HG02870 (cell line): ENCODE results near the gene ELK3.

ENCODE experiments used
- ATAC-seq: cut with Tn5 transposase; IDR thresholded peaks from one replicate; pipeline ENCODE4 v1.9.1; 2021; ENCODE audit warnings: mild to moderate bottlenecking, moderate library complexity; ENCODE audit not compliant: unreplicated experiment

The ELK3 gene

GRCh38 chr12:96187956-96188355 lies 6.2 kb upstream of the ELK3 start:
- ATAC-seq: no peak

- ATAC-seq: no peak
These were observed 4.4 kb upstream of the ELK3 start for GRCh38 chr12:96189781-96190180.

GRCh38 chr12:96190413-96191108 lies 3.6 kb upstream of the ELK3 start:
- ATAC-seq: no peak

- no peak for ATAC-seq
These were observed 1.1 kb upstream of the ELK3 start for GRCh38 chr12:96192926-96193573.

GRCh38 chr12:96194576-96194889 lies 358 bp downstream of the ELK3 start:
- no peak for ATAC-seq

- ATAC-seq: peak; percentile 75
These were observed 1.0 kb downstream of the ELK3 start for GRCh38 chr12:96194971-96195844.

- no peak for ATAC-seq
These were observed 1.8 kb downstream of the ELK3 start for GRCh38 chr12:96195845-96196451.

GRCh38 chr12:96196781-96197180 lies 2.6 kb downstream of the ELK3 start:
- ATAC-seq: no peak

- ATAC-seq: no peak
These were observed 3.5 kb downstream of the ELK3 start for GRCh38 chr12:96197503-96198272.

GRCh38 chr12:96198965-96199364 lies 4.8 kb downstream of the ELK3 start:
- ATAC-seq: no peak

GRCh38 chr12:96199464-96199863 lies 5.3 kb downstream of the ELK3 start:
- no peak for ATAC-seq

- ATAC-seq: no peak
These were observed 7.4 kb downstream of the ELK3 start for GRCh38 chr12:96201272-96202227.

- ATAC-seq: no peak
These were observed 10.2 kb downstream of the ELK3 start for GRCh38 chr12:96204381-96204780.

- no peak for ATAC-seq
These were observed 11.7 kb downstream of the ELK3 start for GRCh38 chr12:96205908-96206307.

GRCh38 chr12:96206936-96207662 lies 12.9 kb downstream of the ELK3 start:
- no peak for ATAC-seq

- ATAC-seq: no peak
These were observed 14.2 kb downstream of the ELK3 start for GRCh38 chr12:96208346-96208745.

GRCh38 chr12:96208801-96209549 lies 14.8 kb downstream of the ELK3 start:
- no peak for ATAC-seq

GRCh38 chr12:96210376-96211055 lies 16.3 kb downstream of the ELK3 start:
- no peak for ATAC-seq
